ENCODE measurements around the gene GRIA2. TPM values are rescaled to one million over a fixed set of nuclear protein-coding genes. Genes with fewer than 3 reads are reported as not detected.

Gene GRIA2
- total RNA-seq, 1 donor from 2014 or later = 0.49 TPM

DNA sequence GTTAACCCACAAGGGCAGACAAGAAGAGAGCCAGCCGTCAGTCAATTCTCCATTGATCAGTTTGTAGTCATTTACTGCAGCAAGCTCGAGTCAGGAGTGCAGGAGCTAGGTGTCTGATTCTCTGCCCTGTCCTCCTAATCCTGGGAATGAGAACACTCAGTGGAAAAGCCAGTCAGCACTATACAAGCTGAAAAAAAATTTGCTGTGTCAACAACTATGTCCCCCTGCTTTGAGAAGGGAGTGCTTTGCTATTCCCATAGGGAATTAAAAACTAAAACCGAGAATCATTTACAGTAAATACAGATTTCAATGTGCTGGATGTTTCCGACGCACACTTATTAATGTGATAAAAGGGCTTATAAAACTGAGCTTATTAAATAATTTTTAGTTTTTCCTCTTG, 84.2 kb downstream of the GRIA2 start:
- DNase-seq (ENCODE audit: extremely low spot score in 2 of 2) = no peak
- H3K36me3 ChIP-seq = no peaks in the 10 kb centered on the region
- TF ChIP-seq, protein P1, sequence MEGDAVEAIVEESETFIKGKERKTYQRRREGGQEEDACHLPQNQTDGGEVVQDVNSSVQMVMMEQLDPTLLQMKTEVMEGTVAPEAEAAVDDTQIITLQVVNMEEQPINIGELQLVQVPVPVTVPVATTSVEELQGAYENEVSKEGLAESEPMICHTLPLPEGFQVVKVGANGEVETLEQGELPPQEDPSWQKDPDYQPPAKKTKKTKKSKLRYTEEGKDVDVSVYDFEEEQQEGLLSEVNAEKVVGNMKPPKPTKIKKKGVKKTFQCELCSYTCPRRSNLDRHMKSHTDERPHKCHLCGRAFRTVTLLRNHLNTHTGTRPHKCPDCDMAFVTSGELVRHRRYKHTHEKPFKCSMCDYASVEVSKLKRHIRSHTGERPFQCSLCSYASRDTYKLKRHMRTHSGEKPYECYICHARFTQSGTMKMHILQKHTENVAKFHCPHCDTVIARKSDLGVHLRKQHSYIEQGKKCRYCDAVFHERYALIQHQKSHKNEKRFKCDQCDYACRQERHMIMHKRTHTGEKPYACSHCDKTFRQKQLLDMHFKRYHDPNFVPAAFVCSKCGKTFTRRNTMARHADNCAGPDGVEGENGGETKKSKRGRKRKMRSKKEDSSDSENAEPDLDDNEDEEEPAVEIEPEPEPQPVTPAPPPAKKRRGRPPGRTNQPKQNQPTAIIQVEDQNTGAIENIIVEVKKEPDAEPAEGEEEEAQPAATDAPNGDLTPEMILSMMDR (IDR thresholded peaks at IDR 0.05) = no peak
- TF ChIP-seq POLR2A (IDR thresholded peaks at IDR 0.05) (no peak), POLR2AphosphoS5 (IDR thresholded peaks at IDR 0.05; ENCODE audit: insufficient read depth in 1 of 2, low read depth in 1 of 2) (no peak)
- H3K9me3 ChIP-seq = no peaks in the 10 kb centered on the region
- no peaks in the 10 kb centered on the region for H3K4me1 ChIP-seq
- no peak overlapping the region for H3K4me3 ChIP-seq
- no peaks in the 10 kb centered on the region for H3K27me3 ChIP-seq
- no peak overlapping the region for H3K27ac ChIP-seq
- intact Hi-C loops (cut with DNase I) = no loop called here

DNA sequence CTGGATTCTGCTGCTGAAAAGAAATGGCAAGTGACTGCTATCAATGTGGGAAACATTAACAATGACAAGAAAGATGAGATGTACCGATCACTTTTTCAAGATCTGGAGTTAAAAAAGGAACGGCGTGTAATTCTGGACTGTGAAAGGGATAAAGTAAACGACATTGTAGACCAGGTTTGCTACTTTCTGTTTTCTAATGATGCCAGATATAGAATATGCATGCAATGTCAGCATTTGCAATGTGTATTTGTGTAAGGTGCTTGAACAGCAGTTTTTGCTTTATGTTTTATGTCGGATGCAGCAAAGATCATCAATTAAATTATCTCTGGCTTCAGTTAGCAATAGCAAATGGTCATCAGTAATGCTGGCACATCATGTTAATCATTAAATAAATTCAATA, 92.2 kb downstream of the GRIA2 start:
- H3K4me1 ChIP-seq = no peaks in the 10 kb centered on the region
- no peak overlapping the region for H3K4me3 ChIP-seq
- intact Hi-C loops (cut with DNase I) = no loop called here
- no peaks in the 10 kb centered on the region for H3K27me3 ChIP-seq
- no peaks in the 10 kb centered on the region for H3K9me3 ChIP-seq
- TF ChIP-seq, protein P1 (IDR thresholded peaks at IDR 0.05) = no peak
- H3K36me3 ChIP-seq = no peaks in the 10 kb centered on the region
- DNase-seq (ENCODE audit: extremely low spot score in 2 of 2) = no peak
- no peak overlapping the region for H3K27ac ChIP-seq

DNA sequence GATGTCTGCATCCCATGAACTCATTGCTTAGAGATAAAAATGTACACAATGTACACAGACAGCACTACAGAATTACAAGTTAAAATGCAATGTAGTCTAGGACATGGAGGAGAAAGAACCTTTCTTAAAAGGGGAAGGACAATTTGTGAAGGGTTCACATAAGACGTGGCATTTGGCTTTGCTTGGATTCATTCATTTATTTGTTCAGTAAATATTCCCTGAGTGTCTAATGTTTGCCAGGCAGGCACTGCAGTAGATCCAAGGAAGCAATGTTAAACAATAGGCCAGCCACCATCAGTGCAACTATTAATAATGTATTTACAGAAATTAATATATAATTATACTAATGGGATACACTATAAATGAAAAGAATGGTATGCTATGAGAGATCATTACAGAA, 94.4 kb downstream of the GRIA2 start:
- H3K4me1 ChIP-seq = no peaks in the 10 kb centered on the region
- no peak for DNase-seq (ENCODE audit: extremely low spot score in 2 of 2)
- TF ChIP-seq, protein P1 (IDR thresholded peaks at IDR 0.05) = no peak
- no peak for TF ChIP-seq POLR2A (IDR thresholded peaks at IDR 0.05)
- no peak for TF ChIP-seq POLR2AphosphoS5 (IDR thresholded peaks at IDR 0.05; ENCODE audit: insufficient read depth in 1 of 2, low read depth in 1 of 2)
- no peaks in the 10 kb centered on the region for H3K36me3 ChIP-seq
- intact Hi-C loops (cut with DNase I) = no loop called here
- H3K9me3 ChIP-seq = no peaks in the 10 kb centered on the region
- H3K27ac ChIP-seq = no peak overlapping the region
- H3K4me3 ChIP-seq = no peak overlapping the region
- H3K27me3 ChIP-seq = no peaks in the 10 kb centered on the region

DNA sequence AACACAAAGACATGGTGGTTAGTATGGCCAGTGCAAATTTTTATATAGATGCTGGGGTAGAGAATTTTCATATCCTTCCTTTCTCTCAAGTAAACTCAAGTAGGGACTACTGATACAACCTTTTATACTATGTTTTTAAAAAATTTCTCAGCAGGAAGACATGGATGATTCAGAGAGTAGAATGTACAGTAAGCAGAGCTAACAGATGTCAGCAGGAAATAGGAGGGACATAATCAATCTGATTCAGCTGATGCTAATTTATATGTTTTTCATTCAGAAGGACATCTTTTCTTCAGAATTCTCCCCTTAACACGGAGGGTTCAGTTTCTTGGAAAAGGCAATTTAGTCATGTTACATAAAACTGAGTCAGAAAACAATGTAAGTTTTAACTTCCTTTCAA, 95.4 kb downstream of the GRIA2 start:
- Histone ChIP-seq H3K27ac (no peak overlapping the region), H3K36me3 (no peaks in the 10 kb centered on the region), H3K9me3 (no peaks in the 10 kb centered on the region), H3K4me3 (no peak overlapping the region), H3K27me3 (no peaks in the 10 kb centered on the region), H3K4me1 (no peaks in the 10 kb centered on the region)
- intact Hi-C loops (cut with DNase I) = no loop called here
- TF ChIP-seq, protein P1 (IDR thresholded peaks at IDR 0.05) = no peak
- TF ChIP-seq POLR2A (IDR thresholded peaks at IDR 0.05) (no peak), POLR2AphosphoS5 (IDR thresholded peaks at IDR 0.05; ENCODE audit: insufficient read depth in 1 of 2, low read depth in 1 of 2) (no peak)
- DNase-seq (ENCODE audit: extremely low spot score in 2 of 2) = no peak

DNA sequence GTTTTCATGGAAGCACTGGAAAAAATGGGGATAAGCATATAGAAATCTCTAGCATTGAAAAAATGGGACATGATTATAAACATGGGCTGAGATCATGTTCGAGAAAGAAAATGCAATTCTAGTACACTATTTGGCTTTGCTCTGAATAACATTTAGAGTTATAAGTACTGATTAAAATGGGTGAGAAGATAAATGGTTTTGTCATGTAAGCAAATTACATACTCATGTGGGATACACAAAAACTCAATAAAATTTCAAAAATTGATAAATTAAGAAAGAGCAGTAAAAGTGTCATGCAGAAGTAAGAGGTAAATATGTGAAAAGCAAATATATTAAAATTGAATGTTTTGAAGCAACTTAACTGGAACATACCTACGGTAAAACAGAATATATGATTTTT, 99.6 kb downstream of the GRIA2 start:
- no peaks in the 10 kb centered on the region for H3K27me3 ChIP-seq
- no peak overlapping the region for H3K27ac ChIP-seq
- no peaks in the 10 kb centered on the region for H3K36me3 ChIP-seq
- no peaks in the 10 kb centered on the region for H3K4me1 ChIP-seq
- no peak for DNase-seq (ENCODE audit: extremely low spot score in 2 of 2)
- no peak for TF ChIP-seq POLR2A (IDR thresholded peaks at IDR 0.05)
- no peak for TF ChIP-seq POLR2AphosphoS5 (IDR thresholded peaks at IDR 0.05; ENCODE audit: insufficient read depth in 1 of 2, low read depth in 1 of 2)
- TF ChIP-seq, protein P1 (IDR thresholded peaks at IDR 0.05) = no peak
- no peak overlapping the region for H3K4me3 ChIP-seq
- intact Hi-C loops (cut with DNase I) = no loop called here
- no peaks in the 10 kb centered on the region for H3K9me3 ChIP-seq

Data from vagina (tissue), 2 donors.